Neural cell (in vitro differentiated cells): ENCODE measurements around the gene PIK3R6.

Source experiments
- CTCF ChIP-seq: fragments of 450-650 bp; IDR thresholded peaks from 2 replicates; pipeline ENCODE4 v1.5.1; 2014; ENCODE audit warnings: antibody characterized with exemption, mild to moderate bottlenecking, moderate library complexity; ENCODE audit not compliant: poor library complexity, severe bottlenecking
- EP300 ChIP-seq: fragments of 450-650 bp; conservative IDR thresholded peaks from 2 replicates; pipeline ENCODE4 v1.6.1; 2014; ENCODE audit warnings: antibody characterized with exemption, mild to moderate bottlenecking, moderate library complexity; ENCODE audit not compliant: poor library complexity, severe bottlenecking

DNA sequence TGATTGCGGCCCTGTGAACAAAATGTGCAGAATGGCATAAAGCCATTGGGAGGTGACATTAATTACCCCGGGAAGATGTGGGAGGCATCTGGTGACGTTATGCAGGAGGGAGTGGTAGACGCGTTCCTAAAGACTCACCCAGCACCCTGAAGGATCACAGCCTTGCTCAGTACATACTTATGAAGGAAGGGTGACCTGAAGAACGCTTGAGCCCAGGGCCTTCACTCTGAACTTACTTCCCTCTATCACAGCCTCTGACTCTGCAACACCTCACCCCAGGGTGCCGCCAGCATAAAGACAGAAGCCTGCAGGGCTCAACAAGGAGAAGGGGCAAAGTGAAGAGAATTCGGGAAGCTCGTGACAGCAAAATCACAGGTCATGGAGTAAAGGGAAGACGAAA lies 77.7 kb downstream of the PIK3R6 start:
- TF ChIP-seq EP300 (no peak), CTCF (no peak)
